H1 (cell line): ENCODE measurements around the gene FHL1.

Experiments used
- ATF3 ChIP-seq: IDR thresholded peaks from 2 replicates; pipeline ENCODE4 v1.6.1; 2011; ENCODE audit warnings: low read depth, mild to moderate bottlenecking, low read length; ENCODE audit not compliant: insufficient read depth
- CEBPB ChIP-seq: IDR thresholded peaks from 2 replicates; pipeline ENCODE4 v1.6.1; 2012; ENCODE audit warnings: low read depth, low read length
- CTCF ChIP-seq, 3 experiments: IDR thresholded peaks; 1 replicate in 2 of 3; 2 replicates in 1 of 3; pipeline versions ENCODE4 v1.5.1 to v1.6.1; 2011; ENCODE audit warnings: low read length in 3 of 3, mild to moderate bottlenecking in 3 of 3, inconsistent platforms in 2 of 3, low read depth in 1 of 3, moderate library complexity in 1 of 3; ENCODE audit not compliant: insufficient read depth in 1 of 3; ENCODE audit errors: control extremely low read depth in 1 of 3
- EP300 ChIP-seq, 2 experiments: IDR thresholded peaks; 1 replicate in 1 of 2; 2 replicates in 1 of 2; pipeline ENCODE4 v1.6.1; 2011 to 2012; ENCODE audit warnings: low read depth in 2 of 2, low read length in 2 of 2, mild to moderate bottlenecking in 2 of 2, borderline replicate concordance in 1 of 2, inconsistent platforms in 1 of 2, moderate library complexity in 1 of 2
- JUN ChIP-seq: IDR thresholded peaks from 2 replicates; pipeline ENCODE4 v1.6.1; 2011; ENCODE audit warnings: low read depth, mild to moderate bottlenecking, improper control_type of control experiment, low read length
- JUND ChIP-seq: IDR thresholded peaks from 2 replicates; pipeline ENCODE4 v1.6.1; 2011; ENCODE audit warnings: mild to moderate bottlenecking, improper control_type of control experiment, low read length
- KDM1A ChIP-seq: fragments of 200-600, 300-600 bp; sonication (generic); IDR thresholded peaks from 2 replicates; pipeline ENCODE4 v1.7.1; 2016; ENCODE audit warnings: mild to moderate bottlenecking, low read length, borderline replicate concordance
- POLR2A ChIP-seq, 2 experiments: IDR thresholded peaks; 1 replicate in 1 of 2; 2 replicates in 1 of 2; pipeline ENCODE4 v1.6.1; 2011; ENCODE audit warnings: low read depth in 2 of 2, low read length in 2 of 2, mild to moderate bottlenecking in 2 of 2; ENCODE audit errors: control extremely low read depth in 1 of 2
- RAD21 ChIP-seq, 2 experiments: IDR thresholded peaks in 1 of 2; conservative IDR thresholded peaks in 1 of 2; 2 replicates each; pipeline ENCODE4 v1.6.1; 2011; ENCODE audit warnings: low read depth in 2 of 2, low read length in 2 of 2, improper control_type of control experiment in 1 of 2, inconsistent platforms in 1 of 2, mild to moderate bottlenecking in 1 of 2, moderate library complexity in 1 of 2
- SIN3A ChIP-seq, 2 experiments: IDR thresholded peaks in 1 of 2; conservative IDR thresholded peaks in 1 of 2; 2 replicates each; pipeline ENCODE4 v1.6.1; 2011 to 2012; ENCODE audit warnings: low read length in 2 of 2, improper control_type of control experiment in 1 of 2, low read depth in 1 of 2, mild to moderate bottlenecking in 1 of 2
- SP1 ChIP-seq: IDR thresholded peaks from 2 replicates; pipeline ENCODE4 v1.6.1; 2011; ENCODE audit warnings: low read depth, low read length
- TAF1 ChIP-seq: IDR thresholded peaks from 2 replicates; pipeline ENCODE4 v1.6.1; 2011; ENCODE audit warnings: mild to moderate bottlenecking, low read depth, low read length
- YY1 ChIP-seq: IDR thresholded peaks from 2 replicates; pipeline ENCODE4 v1.6.1; 2011; ENCODE audit warnings: low read depth, mild to moderate bottlenecking, low read length
- ZNF274 ChIP-seq: IDR thresholded peaks from 2 replicates; pipeline ENCODE4 v1.7.0; 2012; ENCODE audit warnings: low read length, borderline replicate concordance; ENCODE audit errors: extremely low read depth

GRCh38 chrX:136220951-136221350 is 73.6 kb downstream of the FHL1 start:
- TF ChIP-seq ATF3 (no peak), KDM1A (no peak), JUND (no peak), JUN (no peak), SIN3A (conservative IDR thresholded peaks at IDR 0.05 in 1 of 2, IDR thresholded peaks at IDR 0.05 in 1 of 2; ENCODE audit: low read depth in 1 of 2, low read length in 2 of 2) (no peak), POLR2A (IDR thresholded peaks at IDR 0.05; ENCODE audit: control extremely low read depth in 1 of 2, low read depth in 2 of 2, low read length in 2 of 2) (no peak), CTCF (IDR thresholded peaks at IDR 0.05; ENCODE audit: control extremely low read depth in 1 of 3, insufficient read depth in 1 of 3, low read depth in 1 of 3, low read length in 3 of 3) (no peak), YY1 (no peak), ZNF274 (no peak), SP1 (no peak), EP300 (IDR thresholded peaks at IDR 0.05; ENCODE audit: borderline replicate concordance in 1 of 2, low read depth in 2 of 2, low read length in 2 of 2) (no peak), CEBPB (no peak), RAD21 (IDR thresholded peaks at IDR 0.05 in 1 of 2, conservative IDR thresholded peaks at IDR 0.05 in 1 of 2; ENCODE audit: low read depth in 2 of 2, low read length in 2 of 2) (no peak), TAF1 (no peak)
